Mesenchymal stem cell (in vitro differentiated cells and primary cell): ENCODE data around the gene FOSL2.
"Not testable (repeated sequence)": the region's sequence is repeated elsewhere in the genome, so short reads cannot be mapped to it uniquely, and the experiment has no call there.

ENCODE experiments used
- DNase-seq: peaks from one replicate; pipeline ENCODE4 v3.0.0-alpha.2; 2013
- H2AFZ ChIP-seq: one replicate; pipeline ENCODE4 v1.6.1; 2013; ENCODE audit warnings: low read depth, mild to moderate bottlenecking, control low read depth, inconsistent platforms, low read length, moderate library complexity
- H2AK5ac ChIP-seq: 2 replicates; pipeline ENCODE4 v1.6.1; 2013; ENCODE audit warnings: low read length, moderate library complexity, mild to moderate bottlenecking, inconsistent platforms; ENCODE audit not compliant: severe bottlenecking
- H2BK120ac ChIP-seq: one replicate; pipeline ENCODE4 v1.6.1; 2013; ENCODE audit warnings: low read depth, mild to moderate bottlenecking, inconsistent platforms, low read length, moderate library complexity
- H2BK12ac ChIP-seq, 2 experiments: one replicate each; pipeline ENCODE4 v1.6.1; 2013; ENCODE audit warnings: inconsistent platforms in 2 of 2, low read length in 2 of 2, mild to moderate bottlenecking in 2 of 2, moderate library complexity in 2 of 2, control low read depth in 1 of 2
- H2BK15ac ChIP-seq: one replicate; pipeline ENCODE4 v1.6.1; 2013; ENCODE audit warnings: mild to moderate bottlenecking, low read depth, inconsistent platforms; ENCODE audit not compliant: poor library complexity, severe bottlenecking
- H2BK5ac ChIP-seq: 2 replicates; pipeline ENCODE4 v1.6.1; 2013; ENCODE audit warnings: low read depth, mild to moderate bottlenecking, low read length, control low read depth, inconsistent platforms; ENCODE audit not compliant: poor library complexity, severe bottlenecking
- H3K14ac ChIP-seq, 2 experiments: one replicate each; pipeline ENCODE4 v1.6.1; 2013; ENCODE audit warnings: inconsistent platforms in 2 of 2, low read length in 2 of 2, control low read depth in 1 of 2, mild to moderate bottlenecking in 1 of 2, moderate library complexity in 1 of 2
- H3K18ac ChIP-seq, 2 experiments: one replicate each; pipeline ENCODE4 v1.6.1; 2013; ENCODE audit warnings: inconsistent platforms in 2 of 2, low read length in 2 of 2, control low read depth in 1 of 2, low read depth in 1 of 2, mild to moderate bottlenecking in 1 of 2
- H3K23ac ChIP-seq, 2 experiments: one replicate each; pipeline ENCODE4 v1.6.1; 2013; ENCODE audit warnings: inconsistent platforms in 2 of 2, low read length in 2 of 2, mild to moderate bottlenecking in 2 of 2, moderate library complexity in 2 of 2, control low read depth in 1 of 2
- H3K27ac ChIP-seq: 2 replicates; pipeline ENCODE4 v1.5.1; 2013; ENCODE audit warnings: mild to moderate bottlenecking, moderate library complexity, low read length, control low read depth, inconsistent platforms; ENCODE audit not compliant: poor library complexity, severe bottlenecking
- H3K27me3 ChIP-seq, 2 experiments: 2 replicates each; pipeline versions ENCODE4 v1.6.1 to v1.7.0; 2013; ENCODE audit warnings: low read length in 2 of 2, mild to moderate bottlenecking in 2 of 2, moderate library complexity in 2 of 2, control low read depth in 1 of 2, inconsistent platforms in 1 of 2; ENCODE audit not compliant: control insufficient read depth in 1 of 2, insufficient read depth in 1 of 2
- H3K36me3 ChIP-seq, 2 experiments: 2 replicates each; pipeline versions ENCODE4 v1.6.1 to v1.7.0; 2013; ENCODE audit warnings: low read length in 2 of 2, control low read depth in 1 of 2, inconsistent platforms in 1 of 2, low read depth in 1 of 2, mild to moderate bottlenecking in 1 of 2; ENCODE audit not compliant: insufficient read depth in 2 of 2, control insufficient read depth in 1 of 2
- H3K4ac ChIP-seq, 2 experiments: one replicate each; pipeline ENCODE4 v1.6.1; 2013; ENCODE audit warnings: inconsistent platforms in 2 of 2, low read length in 2 of 2, mild to moderate bottlenecking in 2 of 2, moderate library complexity in 2 of 2, control low read depth in 1 of 2, low read depth in 1 of 2
- H3K4me1 ChIP-seq: 2 replicates; pipeline ENCODE4 v1.6.1; 2013; ENCODE audit warnings: low read depth, low read length, control low read depth; ENCODE audit not compliant: control insufficient read depth, insufficient read depth
- H3K4me2 ChIP-seq: 2 replicates; pipeline ENCODE4 v1.6.1; 2013; ENCODE audit warnings: low read length, mild to moderate bottlenecking, inconsistent platforms; ENCODE audit not compliant: poor library complexity, severe bottlenecking
- H3K4me3 ChIP-seq, 2 experiments: 2 replicates each; pipeline versions ENCODE4 v1.5.1 to v1.7.0; 2013; ENCODE audit warnings: low read length in 2 of 2, mild to moderate bottlenecking in 2 of 2, control low read depth in 1 of 2, low read depth in 1 of 2; ENCODE audit not compliant: insufficient read depth in 1 of 2
- H3K79me1 ChIP-seq: replicated peaks from 2 replicates; pipeline ENCODE4 v1.6.1; 2013; ENCODE audit warnings: mild to moderate bottlenecking, control low read depth, low read length, inconsistent platforms; ENCODE audit not compliant: poor library complexity, severe bottlenecking
- H3K9ac ChIP-seq: 2 replicates; pipeline ENCODE4 v1.7.0; 2013; ENCODE audit warnings: mild to moderate bottlenecking, low read length, moderate library complexity
- H3K9me3 ChIP-seq: 2 replicates; pipeline ENCODE4 v1.7.0; 2013; ENCODE audit warnings: mild to moderate bottlenecking, low read length; ENCODE audit not compliant: control insufficient read depth
- H4K8ac ChIP-seq: one replicate; pipeline ENCODE4 v1.6.1; 2013; ENCODE audit warnings: inconsistent platforms, mild to moderate bottlenecking, low read length, moderate library complexity
- H4K91ac ChIP-seq: one replicate; pipeline ENCODE4 v1.6.1; 2013; ENCODE audit warnings: mild to moderate bottlenecking, low read length, inconsistent platforms
- WGBS: methylation state at CpG from one replicate; pipeline ENCODE4 v1.1.7; 2013; ENCODE audit warnings: mixed read lengths; 5-methylcytosine and 5-hydroxymethylcytosine counted together

Gene FOSL2

GRCh38 chr2:28368357-28368798 is 24.3 kb upstream of the FOSL2 start:
- Histone ChIP-seq H3K9ac (no peak overlapping the region), H3K23ac (no peak overlapping the region), H4K91ac (no peak overlapping the region), H3K36me3 (no peaks in the 10 kb centered on the region), H3K4me3 (no peak overlapping the region), H3K4ac (no peak overlapping the region), H2BK5ac (no peak overlapping the region), H2AFZ (no peak overlapping the region), H3K4me1 (peaks cover 6% of the 10 kb centered on the region), H2BK15ac (no peak overlapping the region), H2BK12ac (no peak overlapping the region), H2AK5ac (no peak overlapping the region), H3K27me3 (no peaks in the 10 kb centered on the region), H3K27ac (no peak overlapping the region), H2BK120ac (no peak overlapping the region), H4K8ac (no peak overlapping the region), H3K14ac (no peak overlapping the region), H3K9me3 (no peaks in the 10 kb centered on the region), H3K4me2 (no peak overlapping the region), H3K79me1 (no peaks in the 10 kb centered on the region), H3K18ac (no peak overlapping the region)
- DNase-seq = no peak
- 94% methylated on average over 9 of the region's 9 CpGs for WGBS

DNA sequence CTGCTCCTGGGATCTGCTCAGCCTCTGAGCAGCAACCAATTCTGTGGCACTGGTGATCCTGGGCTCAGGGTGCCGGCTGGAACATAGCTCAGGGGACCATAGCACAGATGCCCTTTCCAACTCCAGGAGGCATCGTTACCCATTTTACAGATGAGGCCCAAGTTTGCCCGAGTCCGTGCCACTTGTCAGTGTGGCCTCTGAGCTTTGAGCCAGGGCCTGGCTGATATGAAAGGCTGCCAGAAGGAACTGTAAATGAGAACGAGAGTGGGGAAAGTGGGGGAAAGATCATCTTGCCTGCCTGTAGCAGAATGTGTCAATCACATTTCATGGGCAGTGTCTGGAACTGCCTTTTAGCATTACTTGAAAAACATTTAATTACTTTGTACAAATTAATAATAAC is 23.3 kb upstream of the FOSL2 start:
- Histone ChIP-seq H2AK5ac (no peak overlapping the region), H2BK12ac (peak overlapping the region in 1 of 2 experiments; percentile 2), H2BK5ac (no peak overlapping the region), H3K27ac (no peak overlapping the region), H4K8ac (no peak overlapping the region), H3K79me1 (no peaks in the 10 kb centered on the region), H3K36me3 (no peaks in the 10 kb centered on the region), H3K4me3 (no peak overlapping the region), H3K9ac (no peak overlapping the region), H3K27me3 (no peaks in the 10 kb centered on the region), H2BK15ac (no peak overlapping the region), H2BK120ac (no peak overlapping the region), H4K91ac (no peak overlapping the region), H3K23ac (no peak overlapping the region), H3K14ac (no peak overlapping the region), H3K4ac (peak overlapping the region in 1 of 2 experiments; percentile 24), H3K4me1 (peaks cover 4% of the 10 kb centered on the region), H3K9me3 (no peaks in the 10 kb centered on the region), H3K4me2 (no peak overlapping the region), H2AFZ (no peak overlapping the region), H3K18ac (peak overlapping the region in 1 of 2 experiments; percentile 13)
- WGBS = 72% methylated on average over 4 of the region's 5 CpGs
- DNase-seq = no peak

GRCh38 chr2:28370354-28370753 is 22.3 kb upstream of the FOSL2 start:
- Histone ChIP-seq H3K9ac (no peak overlapping the region), H4K91ac (peak overlapping the region; percentile 40), H3K9me3 (no peaks in the 10 kb centered on the region), H4K8ac (peak overlapping the region; percentile 7), H2BK12ac (no peak overlapping the region), H3K27me3 (no peaks in the 10 kb centered on the region), H3K4me2 (no peak overlapping the region), H2BK15ac (no peak overlapping the region), H2AK5ac (no peak overlapping the region), H3K4me1 (peaks cover 4% of the 10 kb centered on the region), H3K23ac (no peak overlapping the region), H3K14ac (no peak overlapping the region), H3K4me3 (no peak overlapping the region), H3K27ac (no peak overlapping the region), H2BK120ac (no peak overlapping the region), H3K18ac (no peak overlapping the region), H2BK5ac (no peak overlapping the region), H3K36me3 (no peaks in the 10 kb centered on the region), H3K79me1 (no peaks in the 10 kb centered on the region), H3K4ac (no peak overlapping the region), H2AFZ (no peak overlapping the region)
- WGBS = 78% methylated on average over 3 of the region's 3 CpGs
- no peak for DNase-seq

- H4K8ac ChIP-seq, H4K91ac ChIP-seq, H3K27me3 ChIP-seq, H3K18ac ChIP-seq, H2BK12ac ChIP-seq, H2BK5ac ChIP-seq, H3K9ac ChIP-seq, H2AK5ac ChIP-seq, H2BK120ac ChIP-seq, H3K4me2 ChIP-seq, DNase-seq, H3K27ac ChIP-seq, H3K4me3 ChIP-seq, H3K4me1 ChIP-seq, H3K23ac ChIP-seq, H2BK15ac ChIP-seq, H3K79me1 ChIP-seq, H3K4ac ChIP-seq, H3K14ac ChIP-seq, H3K9me3 ChIP-seq, H3K36me3 ChIP-seq, H2AFZ ChIP-seq: not testable (repeated sequence)
- 92% methylated on average over 2 of the region's 4 CpGs for WGBS
Measured at GRCh38 chr2:28371728-28372127, 20.9 kb upstream of the FOSL2 start.
